NB4 (cell line): ENCODE measurements around the gene BHLHE23.
"Not testable (repeated sequence)": the region's sequence is repeated elsewhere in the genome, so short reads cannot be mapped to it uniquely, and the experiment has no call there.

Experiments
- DNase-seq: peaks from one replicate; pipeline ENCODE4 v3.0.0; 2010; ENCODE audit warnings: low read depth
- H3K4me3 ChIP-seq: one replicate; pipeline ENCODE4 v1.5.1; 2011; ENCODE audit warnings: mild to moderate bottlenecking, low read depth, low read length, moderate library complexity
- MYC ChIP-seq: IDR thresholded peaks from 2 replicates; pipeline ENCODE4 v1.6.1; 2011; ENCODE audit warnings: low read depth, low read length
- POLR2A ChIP-seq: IDR thresholded peaks from 2 replicates; pipeline ENCODE4 v1.6.1; 2011; ENCODE audit warnings: mild to moderate bottlenecking; ENCODE audit not compliant: insufficient read length; ENCODE audit errors: extremely low read depth
- TF ChIP-seq, protein P1 (sequence below): IDR thresholded peaks from one replicate; pipeline ENCODE4 v1.5.1; 2012; ENCODE audit warnings: low read depth, low read length
- TF ChIP-seq, protein P2 (sequence below): IDR thresholded peaks from 2 replicates; pipeline ENCODE4 v1.6.1; 2011; ENCODE audit warnings: low read depth, low read length

BHLHE23 gene

DNA sequence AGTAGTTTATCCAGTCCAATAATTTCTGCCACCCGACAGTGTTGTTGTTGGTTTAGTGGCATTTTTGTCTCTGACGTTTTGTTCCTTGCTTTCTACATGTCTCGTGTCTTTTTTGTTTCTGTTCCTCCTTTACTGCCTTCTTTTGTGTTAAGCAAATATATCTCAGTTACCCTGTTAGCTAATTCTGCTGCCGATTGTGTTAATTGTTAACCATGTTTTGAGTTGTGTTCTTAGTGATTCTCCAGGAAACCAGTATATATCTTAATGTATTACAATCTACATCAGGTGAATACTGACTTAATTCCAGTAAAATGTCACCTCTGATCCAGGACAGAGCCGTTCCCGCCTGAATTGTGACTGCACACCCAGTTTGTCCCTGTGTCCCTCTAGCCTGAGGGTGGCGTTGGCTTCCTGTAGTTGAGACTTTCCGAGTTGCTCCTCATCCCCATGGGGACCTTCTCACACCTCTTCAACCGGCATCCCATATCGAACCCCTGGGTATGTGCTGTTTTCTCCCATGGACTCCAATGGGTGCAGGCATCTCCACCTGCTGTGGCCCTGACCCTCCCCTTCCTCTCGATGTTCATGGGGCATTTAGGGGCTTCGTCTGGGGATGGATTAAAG is 35.8 kb upstream of the BHLHE23 start:
- no peak for DNase-seq
- no peak overlapping the region for H3K4me3 ChIP-seq
- TF ChIP-seq POLR2A = no peak
- TF ChIP-seq, protein P1, sequence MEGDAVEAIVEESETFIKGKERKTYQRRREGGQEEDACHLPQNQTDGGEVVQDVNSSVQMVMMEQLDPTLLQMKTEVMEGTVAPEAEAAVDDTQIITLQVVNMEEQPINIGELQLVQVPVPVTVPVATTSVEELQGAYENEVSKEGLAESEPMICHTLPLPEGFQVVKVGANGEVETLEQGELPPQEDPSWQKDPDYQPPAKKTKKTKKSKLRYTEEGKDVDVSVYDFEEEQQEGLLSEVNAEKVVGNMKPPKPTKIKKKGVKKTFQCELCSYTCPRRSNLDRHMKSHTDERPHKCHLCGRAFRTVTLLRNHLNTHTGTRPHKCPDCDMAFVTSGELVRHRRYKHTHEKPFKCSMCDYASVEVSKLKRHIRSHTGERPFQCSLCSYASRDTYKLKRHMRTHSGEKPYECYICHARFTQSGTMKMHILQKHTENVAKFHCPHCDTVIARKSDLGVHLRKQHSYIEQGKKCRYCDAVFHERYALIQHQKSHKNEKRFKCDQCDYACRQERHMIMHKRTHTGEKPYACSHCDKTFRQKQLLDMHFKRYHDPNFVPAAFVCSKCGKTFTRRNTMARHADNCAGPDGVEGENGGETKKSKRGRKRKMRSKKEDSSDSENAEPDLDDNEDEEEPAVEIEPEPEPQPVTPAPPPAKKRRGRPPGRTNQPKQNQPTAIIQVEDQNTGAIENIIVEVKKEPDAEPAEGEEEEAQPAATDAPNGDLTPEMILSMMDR = no peak
- TF ChIP-seq, protein P2, sequence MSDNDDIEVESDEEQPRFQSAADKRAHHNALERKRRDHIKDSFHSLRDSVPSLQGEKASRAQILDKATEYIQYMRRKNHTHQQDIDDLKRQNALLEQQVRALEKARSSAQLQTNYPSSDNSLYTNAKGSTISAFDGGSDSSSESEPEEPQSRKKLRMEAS = no peak
- TF ChIP-seq MYC = no peak

GRCh38 chr20:63041776-63042175 is 35.0 kb upstream of the BHLHE23 start:
- DNase-seq = no peak
- no peak for TF ChIP-seq POLR2A
- TF ChIP-seq, protein P1 = no peak
- TF ChIP-seq, protein P2 = no peak
- TF ChIP-seq MYC = no peak
- H3K4me3 ChIP-seq = no peak overlapping the region

DNA sequence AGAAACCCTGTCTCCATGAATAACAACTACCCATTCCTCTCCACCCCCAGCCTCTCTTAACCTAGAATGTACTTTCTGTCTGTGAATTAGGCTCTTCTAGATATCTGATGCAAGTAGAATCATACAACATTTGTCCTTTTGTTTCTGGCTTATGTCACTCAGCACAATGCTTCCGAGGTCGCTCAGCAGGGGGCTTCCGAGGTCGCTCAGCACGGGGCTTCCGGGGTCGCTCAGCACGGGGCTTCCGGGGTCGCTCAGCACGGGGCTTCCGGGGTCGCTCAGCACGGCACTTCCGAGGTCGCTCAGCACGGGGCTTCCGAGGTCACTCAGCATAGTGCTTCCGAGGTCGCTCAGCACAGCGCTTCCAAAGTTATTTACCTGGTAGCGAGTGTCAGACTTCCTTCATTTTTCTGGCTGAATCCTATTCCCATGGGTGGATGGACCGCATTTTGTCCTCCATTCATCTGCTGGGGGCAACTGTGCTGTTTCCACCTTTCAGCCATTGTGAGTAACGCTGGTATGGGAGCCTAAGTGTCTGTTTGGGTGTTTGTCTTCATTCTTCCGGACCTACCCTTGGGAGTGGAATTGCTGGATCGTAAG is 31.0 kb upstream of the BHLHE23 start:
- no peak overlapping the region for H3K4me3 ChIP-seq
- TF ChIP-seq, protein P2 = no peak
- TF ChIP-seq MYC = no peak
- DNase-seq = no peak

DNA sequence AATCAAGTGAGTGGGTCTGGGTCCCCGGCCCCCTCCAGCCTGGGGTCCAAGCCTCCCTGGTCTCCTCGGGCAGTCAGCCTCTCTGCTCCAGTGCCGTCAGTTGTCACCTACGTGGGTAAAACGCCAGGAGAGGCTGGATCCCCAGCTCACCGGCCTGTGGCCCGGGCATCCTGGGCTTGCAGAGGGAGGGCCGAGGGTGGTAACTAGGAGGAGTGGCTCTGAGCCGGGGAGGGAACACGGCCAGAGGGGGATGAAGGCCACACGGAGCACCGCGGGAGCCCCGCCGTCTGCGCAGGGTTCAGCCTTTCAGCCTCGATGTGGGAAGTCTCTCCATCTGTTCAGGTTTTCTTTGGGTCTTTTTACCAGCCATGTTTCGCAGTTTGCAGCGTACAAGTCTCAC is 29.5 kb upstream of the BHLHE23 start:
- TF ChIP-seq MYC (no peak), POLR2A (no peak)
- TF ChIP-seq, protein P2 = no peak
- TF ChIP-seq, protein P1 = no peak
- no peak for DNase-seq
- no peak overlapping the region for H3K4me3 ChIP-seq

- H3K4me3 ChIP-seq = no peak overlapping the region
- DNase-seq = no peak
- TF ChIP-seq, protein P1 = no peak
- no peak for TF ChIP-seq POLR2A
- TF ChIP-seq MYC = no peak
- TF ChIP-seq, protein P2 = no peak
These were observed 28.9 kb upstream of the BHLHE23 start for GRCh38 chr20:63035603-63036185.

DNA sequence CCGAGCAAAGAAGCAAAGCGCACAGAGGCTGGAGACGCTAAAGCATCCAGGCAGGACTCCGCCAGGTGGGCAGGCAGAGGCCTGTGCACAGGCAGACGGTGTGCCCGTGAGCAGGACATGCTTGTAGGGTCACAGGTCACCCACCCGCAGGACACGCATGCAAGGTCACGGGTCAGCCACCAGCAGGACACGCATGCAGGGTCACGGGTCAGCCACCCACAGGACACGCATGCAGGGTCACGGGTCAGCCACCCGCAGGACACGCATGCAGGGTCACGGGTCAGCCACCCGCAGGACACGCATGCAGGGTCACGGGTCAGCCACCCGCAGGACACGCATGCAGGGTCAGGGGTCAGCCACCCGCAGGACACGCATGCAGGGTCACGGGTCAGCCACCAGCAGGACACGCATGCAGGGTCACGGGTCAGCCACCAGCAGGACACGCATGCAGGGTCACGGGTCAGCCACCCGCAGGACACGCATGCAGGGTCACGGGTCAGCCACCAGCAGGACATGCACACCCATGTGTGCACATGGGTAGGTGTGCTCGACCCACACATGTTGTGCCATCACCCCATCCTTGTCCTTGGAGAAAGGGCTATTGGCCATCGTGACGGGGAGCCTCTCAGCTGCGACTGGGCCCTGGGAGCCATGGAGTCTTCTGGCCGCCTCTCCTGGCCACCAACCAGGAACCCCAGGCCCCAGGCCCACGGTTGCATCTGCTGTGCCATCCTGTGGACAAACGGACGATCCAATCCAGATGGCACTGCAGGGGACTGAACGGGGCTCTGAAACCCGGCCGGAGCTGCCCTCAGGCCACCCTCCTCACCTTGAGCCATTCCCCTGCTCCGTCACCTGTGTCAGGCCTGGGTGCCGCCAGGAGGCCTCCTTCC is 28.2 kb upstream of the BHLHE23 start:
- not testable (repeated sequence) for DNase-seq, H3K4me3 ChIP-seq
